Fibroblast of lung (primary cell): ENCODE measurements around the gene TRIM14. TPM values are rescaled to one million over a fixed set of nuclear protein-coding genes. Genes with fewer than 3 reads are reported as not detected.

ENCODE experiments used
- DNase-seq, 2 donors: peaks; one replicate each; pipeline versions ENCODE4 v3.0.0 to v3.0.0-alpha.2; 2010; ENCODE audit warnings: low read depth in 2 of 2
- H2AFZ ChIP-seq: 2 replicates; pipeline ENCODE4 v1.5.1; 2012; ENCODE audit warnings: low read length, control low read depth, inconsistent platforms
- H3K27ac ChIP-seq: 2 replicates; pipeline ENCODE4 v1.5.1; 2011; ENCODE audit warnings: low read length, control low read depth; ENCODE audit not compliant: insufficient read depth
- H3K27me3 ChIP-seq: 2 replicates; pipeline ENCODE4 v1.5.1; 2011; ENCODE audit warnings: mild to moderate bottlenecking, low read length; ENCODE audit not compliant: control insufficient read depth, insufficient read depth
- H3K36me3 ChIP-seq: 2 replicates; pipeline ENCODE4 v1.5.1; 2011; ENCODE audit warnings: low read length; ENCODE audit not compliant: control insufficient read depth, insufficient read depth
- H3K4me1 ChIP-seq: 2 replicates; pipeline ENCODE4 v1.5.1; 2011; ENCODE audit warnings: low read length; ENCODE audit not compliant: control insufficient read depth, insufficient read depth; ENCODE audit errors: extremely low read depth
- H3K4me2 ChIP-seq: 2 replicates; pipeline ENCODE4 v1.5.1; 2011; ENCODE audit warnings: low read length, control low read depth; ENCODE audit not compliant: insufficient read depth; ENCODE audit errors: extremely low read depth
- H3K4me3 ChIP-seq, 4 experiments: fragments of 200-600 bp in 1 of 4; sonication (generic) in 1 of 4; replicated peaks in 1 of 4; 2 replicates each; pipeline ENCODE4 v1.5.1; 2011 to 2016; ENCODE audit warnings: low read length in 4 of 4, low read depth in 3 of 4, mild to moderate bottlenecking in 3 of 4, control low read depth in 2 of 4, inconsistent platforms in 1 of 4, mixed read lengths in 1 of 4; ENCODE audit not compliant: insufficient read depth in 1 of 4; ENCODE audit errors: control extremely low read depth in 1 of 4
- H3K79me2 ChIP-seq: 2 replicates; pipeline ENCODE4 v1.5.1; 2012; ENCODE audit warnings: mild to moderate bottlenecking, low read length, inconsistent platforms; ENCODE audit not compliant: control insufficient read depth, insufficient read depth
- H3K9ac ChIP-seq: 2 replicates; pipeline ENCODE4 v1.5.1; 2011; ENCODE audit warnings: mild to moderate bottlenecking, low read length, control low read depth; ENCODE audit not compliant: insufficient read depth
- H3K9me3 ChIP-seq: 2 replicates; pipeline ENCODE4 v1.5.1; 2012; ENCODE audit warnings: low read depth, low read length; ENCODE audit not compliant: control insufficient read depth, insufficient read depth
- H4K20me1 ChIP-seq: 2 replicates; pipeline ENCODE4 v1.5.1; 2011; ENCODE audit warnings: low read length; ENCODE audit not compliant: control insufficient read depth, insufficient read depth; ENCODE audit errors: extremely low read depth
- CTCF ChIP-seq, 2 donors: IDR thresholded peaks in 1 of 2; conservative IDR thresholded peaks in 1 of 2; 1 replicate in 1 of 2; 2 replicates in 1 of 2; pipeline ENCODE4 v1.5.1; 2011 to 2012; ENCODE audit warnings: low read length in 2 of 2, control low read depth in 1 of 2, inconsistent platforms in 1 of 2, low read depth in 1 of 2, mild to moderate bottlenecking in 1 of 2
- EZH2 ChIP-seq: IDR thresholded peaks from 2 replicates; pipeline ENCODE4 v1.5.1; 2012; ENCODE audit warnings: low read length, control low read depth, mild to moderate bottlenecking; ENCODE audit errors: missing control alignments
- polyA plus RNA-seq, 2 donors: library from polyadenylated mRNA; depleted of rRNA in 1 of 2; stranded (reverse) in 1 of 2; unstranded in 1 of 2; fragments of >200 nt; gene quantifications; 2 replicates each; pipeline ENCODE4 v1.2.1, GENCODE V29; 2011 to 2012; ENCODE audit warnings: missing spikeins in 1 of 2
- total RNA-seq: library from RNA; depleted of rRNA; stranded (reverse); fragments of >200 nt; gene quantifications from 2 replicates; pipeline ENCODE4 v1.2.1, GENCODE V29; 2014

TRIM14 gene
- total and polyA plus RNA-seq, 2 donors (not counting 1 experiment from before 2014, with no cell fraction given): 7.8 to 8.6 TPM

GRCh38 chr9:98070704-98071103, 48.3 kb downstream of the TRIM14 start:
- no peaks in the 10 kb centered on the region for H3K9me3 ChIP-seq
- peaks cover 4% of the 10 kb centered on the region for H3K79me2 ChIP-seq
- no peaks in the 10 kb centered on the region for H3K27me3 ChIP-seq
- no peak overlapping the region for H2AFZ ChIP-seq
- TF ChIP-seq CTCF (conservative IDR thresholded peaks at IDR 0.05 in 1 of 2, IDR thresholded peaks at IDR 0.05 in 1 of 2; ENCODE audit: low read depth in 1 of 2, low read length in 2 of 2) (no peak), EZH2 (no peak)
- no peak overlapping the region for H3K4me3 ChIP-seq
- H3K4me1 ChIP-seq: peaks cover 5% of the 10 kb centered on the region
- H3K9ac ChIP-seq: no peak overlapping the region
- H3K27ac ChIP-seq: no peak overlapping the region
- DNase-seq: no peak
- H3K36me3 ChIP-seq: no peaks in the 10 kb centered on the region
- no peak overlapping the region for H3K4me2 ChIP-seq
- no peaks in the 10 kb centered on the region for H4K20me1 ChIP-seq

- Histone ChIP-seq H4K20me1 (no peaks in the 10 kb centered on the region), H3K27ac (no peak overlapping the region), H3K9ac (no peak overlapping the region), H3K4me1 (no peaks in the 10 kb centered on the region), H3K4me2 (no peak overlapping the region), H3K27me3 (no peaks in the 10 kb centered on the region), H2AFZ (no peak overlapping the region), H3K4me3 (no peak overlapping the region), H3K79me2 (peaks cover 4% of the 10 kb centered on the region), H3K36me3 (peaks cover 2% of the 10 kb centered on the region), H3K9me3 (no peaks in the 10 kb centered on the region)
- DNase-seq: no peak
- TF ChIP-seq EZH2: no peak
- no peak for TF ChIP-seq CTCF (conservative IDR thresholded peaks at IDR 0.05 in 1 of 2, IDR thresholded peaks at IDR 0.05 in 1 of 2; ENCODE audit: low read depth in 1 of 2, low read length in 2 of 2)
Observed at GRCh38 chr9:98069551-98069950, 49.5 kb downstream of the TRIM14 start.

- Histone ChIP-seq H3K79me2 (peaks cover 4% of the 10 kb centered on the region), H3K36me3 (peaks cover 4% of the 10 kb centered on the region), H4K20me1 (no peaks in the 10 kb centered on the region), H3K4me1 (no peaks in the 10 kb centered on the region), H3K4me2 (no peak overlapping the region), H2AFZ (no peak overlapping the region), H3K27ac (no peak overlapping the region), H3K4me3 (no peak overlapping the region), H3K9ac (no peak overlapping the region), H3K9me3 (no peaks in the 10 kb centered on the region), H3K27me3 (no peaks in the 10 kb centered on the region)
- no peak for DNase-seq
- TF ChIP-seq CTCF (conservative IDR thresholded peaks at IDR 0.05 in 1 of 2, IDR thresholded peaks at IDR 0.05 in 1 of 2; ENCODE audit: low read depth in 1 of 2, low read length in 2 of 2): no peak
- TF ChIP-seq EZH2: no peak
Observed at GRCh38 chr9:98067184-98067583, 51.8 kb downstream of the TRIM14 start.
